Peyer's patch (tissue), 4 donors: ENCODE results near the gene TRIM9. TPM values are rescaled to one million over a fixed set of nuclear protein-coding genes. Genes with fewer than 3 reads are reported as not detected.

Experiments used
- DNase-seq, 3 donors: peaks; one replicate each; pipeline ENCODE4 v3.0.0-alpha.2; 2017 to 2019
- H3K27ac ChIP-seq, 4 donors: fragments of 200-600 bp; sonication (generic); one replicate each; pipeline ENCODE4 v1.5.1; 2016 to 2019
- H3K27me3 ChIP-seq, 2 donors: fragments of 200-600 bp; sonication (generic); one replicate each; pipeline ENCODE4 v1.5.1; 2019
- H3K36me3 ChIP-seq, 3 donors: fragments of 200-600 bp; sonication (generic); one replicate each; pipeline ENCODE4 v1.5.1; 2016 to 2019
- H3K4me1 ChIP-seq, 4 donors: fragments of 200-600 bp; sonication (generic); one replicate each; pipeline ENCODE4 v1.5.1; 2016 to 2019
- H3K4me3 ChIP-seq, 4 donors: fragments of 200-600 bp; sonication (generic); 1 replicate in 3 of 4; 2 replicates in 1 of 4; pipeline ENCODE4 v1.5.1; 2016 to 2019; ENCODE audit warnings: mild to moderate bottlenecking in 1 of 4
- H3K9me3 ChIP-seq, 4 donors: fragments of 200-600 bp; sonication (generic); one replicate each; pipeline ENCODE4 v1.5.1; 2016 to 2019; ENCODE audit warnings: mild to moderate bottlenecking in 1 of 4
- CTCF ChIP-seq, 6 experiments: fragments of 450-650 bp in 4 of 6; fragments of 200-600 bp in 2 of 6; sonication (generic) in 1 of 6; IDR thresholded peaks; one replicate each; pipeline ENCODE4 v1.5.1; 2017 to 2019; ENCODE audit warnings: antibody characterized with exemption in 6 of 6, mild to moderate bottlenecking in 3 of 6, moderate library complexity in 1 of 6
- POLR2A ChIP-seq, 2 donors: fragments of 450-650 bp; IDR thresholded peaks; one replicate each; pipeline ENCODE4 v1.5.1; 2017; ENCODE audit warnings: antibody characterized with exemption in 2 of 2, mild to moderate bottlenecking in 2 of 2, moderate library complexity in 2 of 2
- total RNA-seq, 4 donors: library from RNA; depleted of rRNA; stranded (reverse); fragments of >200 nt; gene quantifications; one replicate each; pipeline ENCODE4 v1.1.0, GENCODE V29; 2016

The TRIM9 gene
- total RNA-seq, 4 donors from 2014 or later = 0.35 to 5.0 (median 2.2) TPM

GRCh38 chr14:51081712-51082111 is 13.2 kb downstream of the TRIM9 start:
- Histone ChIP-seq H3K4me3 (no peak overlapping the region), H3K36me3 (no peaks in the 10 kb centered on the region), H3K4me1 (no peaks in the 10 kb centered on the region), H3K27me3 (no peaks in the 10 kb centered on the region), H3K9me3 (no peaks in the 10 kb centered on the region), H3K27ac (no peak overlapping the region)
- TF ChIP-seq POLR2A (IDR thresholded peaks at IDR 0.05) (no peak), CTCF (IDR thresholded peaks at IDR 0.05) (no peak)
- no peak for DNase-seq

GRCh38 chr14:51081209-51081608 is 13.7 kb downstream of the TRIM9 start:
- no peaks in the 10 kb centered on the region for H3K36me3 ChIP-seq
- no peak overlapping the region for H3K27ac ChIP-seq
- no peaks in the 10 kb centered on the region for H3K4me1 ChIP-seq
- no peaks in the 10 kb centered on the region for H3K27me3 ChIP-seq
- H3K4me3 ChIP-seq = no peak overlapping the region
- no peak for TF ChIP-seq CTCF (IDR thresholded peaks at IDR 0.05)
- TF ChIP-seq POLR2A (IDR thresholded peaks at IDR 0.05) = no peak
- H3K9me3 ChIP-seq = no peaks in the 10 kb centered on the region
- no peak for DNase-seq

- no peaks in the 10 kb centered on the region for H3K27me3 ChIP-seq
- DNase-seq = no peak
- H3K36me3 ChIP-seq = no peaks in the 10 kb centered on the region
- TF ChIP-seq POLR2A (IDR thresholded peaks at IDR 0.05) = no peak
- TF ChIP-seq CTCF (IDR thresholded peaks at IDR 0.05) = no peak
- no peaks in the 10 kb centered on the region for H3K9me3 ChIP-seq
- H3K27ac ChIP-seq = no peak overlapping the region
- no peak overlapping the region for H3K4me3 ChIP-seq
- no peaks in the 10 kb centered on the region for H3K4me1 ChIP-seq
Measured at GRCh38 chr14:51080645-51081044, 14.3 kb downstream of the TRIM9 start.

- Histone ChIP-seq H3K4me1 (no peaks in the 10 kb centered on the region), H3K9me3 (no peaks in the 10 kb centered on the region), H3K4me3 (no peak overlapping the region), H3K36me3 (no peaks in the 10 kb centered on the region), H3K27ac (no peak overlapping the region), H3K27me3 (no peaks in the 10 kb centered on the region)
- TF ChIP-seq CTCF (IDR thresholded peaks at IDR 0.05) (no peak), POLR2A (IDR thresholded peaks at IDR 0.05) (no peak)
- DNase-seq = no peak
Measured at GRCh38 chr14:51079489-51079888, 15.4 kb downstream of the TRIM9 start.

- Histone ChIP-seq H3K27ac (no peak overlapping the region), H3K36me3 (no peaks in the 10 kb centered on the region), H3K27me3 (no peaks in the 10 kb centered on the region), H3K4me3 (no peak overlapping the region), H3K9me3 (no peaks in the 10 kb centered on the region), H3K4me1 (no peaks in the 10 kb centered on the region)
- no peak for DNase-seq
- TF ChIP-seq POLR2A (IDR thresholded peaks at IDR 0.05) = no peak
- no peak for TF ChIP-seq CTCF (IDR thresholded peaks at IDR 0.05)
Measured at GRCh38 chr14:51079085-51079484, 15.8 kb downstream of the TRIM9 start.

DNA sequence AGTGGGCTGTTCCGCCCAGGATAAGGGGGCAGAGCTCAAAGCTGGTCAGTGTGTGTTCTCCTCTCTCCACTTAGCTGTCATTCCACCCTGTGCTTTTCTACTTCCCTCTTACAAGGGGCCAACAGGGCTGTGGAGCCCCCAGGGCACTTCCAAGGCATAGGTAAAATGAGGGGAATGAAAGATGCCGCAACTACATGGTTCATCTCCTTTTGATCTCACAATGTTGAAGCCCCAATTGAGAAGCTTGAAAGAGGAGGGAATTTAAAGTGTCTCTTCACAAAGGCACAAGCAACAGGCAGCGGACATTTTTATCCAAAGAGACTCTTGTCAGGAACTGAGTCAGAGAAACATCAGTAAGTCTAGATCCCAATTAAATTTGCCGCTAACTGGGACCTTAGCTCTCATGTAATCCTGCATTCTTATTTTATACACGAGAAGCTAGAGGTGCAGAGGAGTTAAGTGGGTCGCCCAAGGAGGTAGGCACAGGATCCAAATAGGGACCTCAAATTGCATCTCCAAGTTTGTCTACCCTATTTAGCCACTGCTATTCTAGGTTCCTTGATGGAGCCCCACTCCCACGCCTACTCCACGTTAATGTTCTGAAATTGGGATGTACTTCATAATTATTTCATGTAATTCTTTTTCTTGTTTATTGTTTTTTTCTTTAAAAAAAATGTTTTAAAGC is 20.1 kb downstream of the TRIM9 start:
- Histone ChIP-seq H3K4me3 (no peak overlapping the region), H3K4me1 (no peaks in the 10 kb centered on the region), H3K9me3 (no peaks in the 10 kb centered on the region), H3K27ac (no peak overlapping the region), H3K36me3 (no peaks in the 10 kb centered on the region), H3K27me3 (no peaks in the 10 kb centered on the region)
- DNase-seq = no peak
- no peak for TF ChIP-seq CTCF (IDR thresholded peaks at IDR 0.05)
- no peak for TF ChIP-seq POLR2A (IDR thresholded peaks at IDR 0.05)
